Thyroid gland (tissue), 4 donors: ENCODE measurements around the gene MMP24. TPM values are rescaled to one million over a fixed set of nuclear protein-coding genes. Genes with fewer than 3 reads are reported as not detected.
"Not testable (repeated sequence)": the region's sequence is repeated elsewhere in the genome, so short reads cannot be mapped to it uniquely, and the experiment has no call there.

Experiments used
- DNase-seq, 2 donors: peaks; one replicate each; pipeline ENCODE4 v3.0.0-alpha.2; 2019
- H3K27ac ChIP-seq, 3 donors: fragments of 200-600 bp; sonication (generic); 1 replicate in 2 of 3; 2 replicates in 1 of 3; pipeline ENCODE4 v1.5.1; 2016 to 2019; ENCODE audit warnings: mild to moderate bottlenecking in 1 of 3, moderate library complexity in 1 of 3
- H3K27me3 ChIP-seq: fragments of 200-600 bp; sonication (generic); one replicate; pipeline ENCODE4 v1.5.1; 2019
- H3K36me3 ChIP-seq, 2 donors: fragments of 200-600 bp; sonication (generic); one replicate each; pipeline ENCODE4 v1.5.1; 2016 to 2019
- H3K4me1 ChIP-seq, 2 donors: fragments of 200-600 bp; sonication (generic); one replicate each; pipeline ENCODE4 v1.5.1; 2017 to 2019
- H3K4me3 ChIP-seq, 3 donors: fragments of 200-600 bp; sonication (generic); replicated peaks in 1 of 3; 1 replicate in 2 of 3; 2 replicates in 1 of 3; pipeline ENCODE4 v1.5.1; 2016; ENCODE audit warnings: mild to moderate bottlenecking in 1 of 3
- H3K9me3 ChIP-seq: fragments of 200-600 bp; sonication (generic); one replicate; pipeline ENCODE4 v1.5.1; 2017
- CTCF ChIP-seq, 6 experiments: fragments of 200-600 bp in 3 of 6; fragments of 450-650 bp in 3 of 6; sonication (generic) in 3 of 6; IDR thresholded peaks; one replicate each; pipeline ENCODE4 v1.5.1; 2016 to 2019; ENCODE audit warnings: antibody characterized with exemption in 6 of 6, mild to moderate bottlenecking in 2 of 6, inconsistent platforms in 1 of 6, moderate library complexity in 1 of 6
- POLR2A ChIP-seq, 2 donors: fragments of 450-650 bp; IDR thresholded peaks; one replicate each; pipeline ENCODE4 v1.6.1; 2017; ENCODE audit warnings: antibody characterized with exemption in 2 of 2, mild to moderate bottlenecking in 2 of 2, moderate library complexity in 1 of 2
- WGBS, 2 donors: methylation state at CpG; one replicate each; pipeline ENCODE4 v1.1.5; 2017; 5-methylcytosine and 5-hydroxymethylcytosine counted together
- intact Hi-C: fragments of 100-400 bp; cut with DNase I; formaldehyde crosslinking; loops from one replicate; pipeline ENCODE4 v1.15.1; 2023
- total RNA-seq, 4 donors: library from RNA; depleted of rRNA; stranded (reverse); fragments of >200 nt; gene quantifications; one replicate each; pipeline ENCODE4 v1.2.3, GENCODE V29; 2016

The MMP24 gene
- 1 to 10 TPM in 1 of 4 donors, under 1 TPM in 3; 0.67 to 1.6 (median 0.92) TPM for total RNA-seq

GRCh38 chr20:35226126-35226883 lies at the start of gene MMP24:
Gene MMP24, plus strand, starts transcription at chr20:35226690. Its CDS starts 49 bp downstream, at chr20:35226739.
- TF ChIP-seq CTCF (IDR thresholded peaks at IDR 0.05): no peak
- TF ChIP-seq POLR2A (IDR thresholded peaks at IDR 0.05): no peak
- Histone ChIP-seq H3K27ac (no peak within 1 kb of the TSS), H3K4me3 (peak within 1 kb of the TSS in 1 of 3 donors; percentile 12), H3K9me3 (no peaks in the 10 kb centered on the region), H3K27me3 (no peaks in the 10 kb centered on the region), H3K4me1 (peaks cover 0 to 5% of the 10 kb centered on the region in 2 donors), H3K36me3 (no peaks in the 10 kb centered on the region)
- WGBS, 2 donors: 2 to 5% methylated on average over 14 to 21 of the region's 70 CpGs
- intact Hi-C loops: no loop called here
- DNase-seq: peak in 1 of 2 donors; percentile 3

GRCh38 chr20:35179292-35180212 lies 46.9 kb upstream of the MMP24 start:
- WGBS, 2 donors: 76 to 85% methylated on average over 11 of the region's 11 CpGs
- Histone ChIP-seq H3K4me3 (no peak overlapping the region), H3K27ac (no peak overlapping the region), H3K4me1 (peaks cover 2 to 6% of the 10 kb centered on the region in 2 donors), H3K36me3 (no peaks in the 10 kb centered on the region), H3K27me3 (no peaks in the 10 kb centered on the region), H3K9me3 (no peaks in the 10 kb centered on the region)
- intact Hi-C loops: no loop called here
- no peak for TF ChIP-seq CTCF (IDR thresholded peaks at IDR 0.05)
- TF ChIP-seq POLR2A (IDR thresholded peaks at IDR 0.05): no peak
- DNase-seq: no peak

- Histone ChIP-seq H3K27ac (no peak overlapping the region), H3K4me3 (no peak overlapping the region), H3K4me1 (no peaks in the 10 kb centered on the region), H3K36me3 (no peaks in the 10 kb centered on the region), H3K9me3 (no peaks in the 10 kb centered on the region), H3K27me3 (no peaks in the 10 kb centered on the region)
- no peak for TF ChIP-seq CTCF (IDR thresholded peaks at IDR 0.05)
- no peak for TF ChIP-seq POLR2A (IDR thresholded peaks at IDR 0.05)
- DNase-seq: no peak
- intact Hi-C loops: no loop called here
- WGBS, 2 donors: 93 to 96% methylated on average over 5 of the region's 5 CpGs
These were observed 46.2 kb upstream of the MMP24 start for GRCh38 chr20:35180266-35180665.

- Histone ChIP-seq H3K4me3 (no peak overlapping the region), H3K27ac (no peak overlapping the region), H3K27me3 (no peaks in the 10 kb centered on the region), H3K9me3 (no peaks in the 10 kb centered on the region), H3K36me3 (no peaks in the 10 kb centered on the region), H3K4me1 (no peaks in the 10 kb centered on the region)
- DNase-seq: no peak
- intact Hi-C loops: no loop called here
- TF ChIP-seq CTCF (IDR thresholded peaks at IDR 0.05) (no peak), POLR2A (IDR thresholded peaks at IDR 0.05) (no peak)
These were observed 44.8 kb upstream of the MMP24 start for GRCh38 chr20:35181731-35182130.

- H3K27ac ChIP-seq, H3K27me3 ChIP-seq, H3K4me3 ChIP-seq, DNase-seq, H3K36me3 ChIP-seq, intact Hi-C loops, H3K9me3 ChIP-seq, H3K4me1 ChIP-seq: not testable (repeated sequence)
- 90 to 91% methylated on average over 10 of the region's 10 CpGs for WGBS, 2 donors
These were observed 39.7 kb upstream of the MMP24 start for GRCh38 chr20:35186691-35187289.
